ENCODE results near the gene SHB.

SHB gene

DNA sequence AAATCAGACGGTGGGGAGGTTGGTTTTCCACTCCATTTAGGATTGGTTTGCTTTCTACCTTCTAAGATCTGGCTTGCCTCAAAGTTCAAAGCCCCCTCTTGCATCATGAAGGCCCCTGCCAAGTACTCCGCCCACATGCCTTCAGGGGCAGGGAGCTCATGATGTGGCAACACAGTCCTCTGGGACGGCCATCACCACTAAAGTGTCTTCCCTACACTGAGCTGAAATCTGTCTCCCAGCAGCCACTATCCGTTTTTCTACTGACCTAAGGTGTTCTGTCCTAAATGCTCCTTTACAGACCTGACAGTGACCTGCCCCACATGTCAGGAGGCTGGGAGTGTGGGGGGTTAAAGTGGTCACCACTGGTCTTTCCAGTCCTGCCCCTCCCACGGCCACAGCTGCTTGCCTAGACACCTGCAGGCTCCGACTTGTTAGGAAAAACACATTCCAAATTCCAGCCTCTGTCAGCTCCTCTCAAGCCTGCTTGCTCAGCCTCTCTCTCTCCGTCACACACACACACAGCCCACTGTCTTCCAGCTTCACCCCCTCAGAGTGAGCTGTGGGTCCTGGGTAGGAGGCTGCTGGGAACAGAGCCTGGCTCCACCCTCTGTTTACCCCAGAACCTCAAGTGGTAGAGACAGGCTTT is 44.9 kb downstream of the SHB start:
- no peak for DNase-seq (ENCODE audit: low read depth, low spot score)

DNA sequence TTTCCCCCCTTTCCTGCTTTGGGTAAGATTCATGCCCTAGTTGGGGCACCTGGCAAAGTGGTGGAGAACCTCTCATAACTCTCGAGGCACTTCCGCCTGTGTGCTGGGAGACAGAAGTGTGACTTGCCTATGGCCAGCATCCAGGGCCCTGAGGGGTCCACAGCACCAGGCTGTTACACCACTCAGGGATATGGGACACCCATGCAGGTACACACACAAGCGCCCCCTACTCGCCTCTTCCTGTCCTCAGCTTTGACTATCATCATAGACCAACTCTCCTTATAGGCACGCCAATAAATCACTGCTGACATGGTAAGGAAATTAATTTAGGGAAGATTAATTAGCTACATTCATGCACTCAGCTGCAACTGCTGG is 45.4 kb downstream of the SHB start:
- DNase-seq (ENCODE audit: low read depth, low spot score) = no peak

DNA sequence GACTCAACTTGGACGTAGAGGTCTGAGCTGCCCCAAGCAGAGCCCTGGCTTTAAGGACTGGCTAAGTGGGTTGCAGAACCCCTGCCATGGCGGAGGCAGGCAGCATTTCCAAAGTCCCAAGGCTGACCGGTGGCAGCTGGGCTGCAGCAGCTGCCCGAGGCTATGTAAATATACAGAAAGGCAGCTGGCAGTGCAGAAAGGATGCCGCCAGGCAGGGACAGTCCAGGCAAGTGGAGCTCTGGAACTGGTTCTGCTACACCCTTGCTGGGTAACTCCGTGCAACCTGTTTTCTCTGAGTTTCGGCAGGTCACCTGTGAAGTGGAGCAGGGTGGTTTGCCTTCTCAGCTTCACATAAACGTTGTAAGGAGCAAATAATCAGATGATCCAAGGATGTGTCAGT is 46.0 kb downstream of the SHB start:
- no peak for DNase-seq (ENCODE audit: low read depth, low spot score)

DNA sequence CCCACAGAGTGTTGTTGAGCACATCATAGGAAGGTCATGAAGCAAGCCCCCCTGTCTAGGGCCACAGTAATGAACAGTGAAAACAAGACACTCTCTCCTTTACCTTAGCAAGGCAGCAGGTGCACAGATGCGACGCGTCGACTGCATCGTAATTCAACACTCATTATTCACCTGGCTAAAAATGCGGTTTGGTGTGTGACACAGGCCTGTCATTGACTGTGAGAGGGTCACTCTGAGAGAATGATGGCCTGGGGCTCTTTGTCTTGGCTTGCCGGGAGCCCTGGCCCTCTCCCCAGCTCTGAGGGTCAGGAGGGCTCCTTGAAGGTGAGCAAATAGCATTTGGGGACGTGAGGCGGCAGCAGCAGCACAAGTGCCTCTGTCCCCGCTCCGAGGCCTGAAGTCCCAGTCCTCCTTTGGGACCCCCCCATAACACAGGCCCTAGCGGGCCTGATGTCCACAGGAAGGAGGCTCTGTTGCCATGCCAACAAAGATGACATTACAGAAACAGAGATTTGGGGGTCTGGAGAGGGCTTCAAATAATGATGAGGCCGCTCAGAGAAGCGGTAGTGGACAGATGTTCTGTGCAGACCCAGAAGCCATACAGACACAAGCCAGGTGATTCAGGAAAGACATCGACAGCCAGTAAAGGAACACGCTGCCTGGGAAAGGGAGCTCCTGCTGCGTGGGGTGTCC is 46.7 kb downstream of the SHB start:
- no peak for DNase-seq (ENCODE audit: low read depth, low spot score)

DNA sequence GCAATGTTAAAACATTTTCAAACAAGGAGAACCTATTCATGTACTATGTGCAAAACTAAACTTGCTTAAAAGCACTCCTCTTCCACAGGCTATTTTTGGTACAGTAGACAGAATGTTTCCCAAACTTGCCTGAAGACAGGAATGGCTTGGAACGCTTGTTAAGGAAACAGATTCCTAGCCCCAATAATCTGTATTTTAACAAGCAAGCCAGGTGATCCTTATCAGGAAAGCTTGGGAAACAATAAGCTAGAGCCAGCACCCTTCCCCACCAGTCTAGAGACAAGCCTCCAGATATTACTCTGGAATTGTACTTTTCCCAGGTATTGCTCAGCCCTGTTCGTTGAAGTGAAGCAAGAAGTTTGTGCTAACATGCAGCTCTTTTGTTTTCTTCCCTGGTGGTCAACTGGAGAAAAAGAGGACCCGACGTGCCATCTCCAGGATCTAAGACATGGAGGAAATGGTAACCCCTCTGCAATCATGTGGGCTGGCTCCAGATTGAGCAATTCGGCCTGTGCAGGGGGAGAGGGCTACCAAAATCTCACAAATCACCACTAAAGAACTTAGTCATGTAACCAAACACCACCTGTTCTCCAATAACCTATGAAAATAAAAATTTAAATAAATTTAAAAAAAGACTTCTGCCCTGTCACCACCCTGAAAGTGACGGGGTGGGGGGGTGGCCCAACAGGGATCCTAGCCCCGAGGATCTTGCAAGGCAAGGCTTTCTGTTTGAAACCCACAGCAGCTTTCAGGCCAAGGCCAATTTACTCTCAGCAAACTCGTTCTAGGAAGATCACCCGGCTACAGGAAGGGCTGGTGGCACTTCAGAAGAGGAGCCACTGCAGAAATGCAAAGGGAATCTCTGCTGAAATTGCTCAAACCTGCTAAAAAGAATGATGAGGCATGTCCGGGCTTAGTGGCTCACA is 48.6 kb downstream of the SHB start:
- DNase-seq (ENCODE audit: low read depth, low spot score) = no peak

DNA sequence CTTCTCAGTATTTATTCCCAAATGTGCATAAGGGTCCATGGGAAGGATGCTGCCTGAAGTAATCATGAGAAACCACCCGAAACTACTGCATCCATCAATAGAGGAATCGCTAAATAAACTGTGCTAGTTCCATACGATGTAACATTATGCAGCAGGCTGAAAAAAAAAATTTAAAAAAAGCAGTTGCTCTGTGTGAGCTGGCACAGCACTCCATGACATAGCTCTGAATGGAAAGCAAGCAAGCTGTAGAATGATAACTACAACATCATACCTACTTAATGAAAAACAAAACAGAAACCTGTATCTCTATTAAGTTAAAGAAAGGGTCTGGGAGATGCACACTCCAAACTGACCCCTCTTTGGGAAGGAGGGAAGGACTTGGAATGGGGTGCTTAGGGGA is 49.3 kb downstream of the SHB start:
- DNase-seq (ENCODE audit: low read depth, low spot score) = no peak

DNA sequence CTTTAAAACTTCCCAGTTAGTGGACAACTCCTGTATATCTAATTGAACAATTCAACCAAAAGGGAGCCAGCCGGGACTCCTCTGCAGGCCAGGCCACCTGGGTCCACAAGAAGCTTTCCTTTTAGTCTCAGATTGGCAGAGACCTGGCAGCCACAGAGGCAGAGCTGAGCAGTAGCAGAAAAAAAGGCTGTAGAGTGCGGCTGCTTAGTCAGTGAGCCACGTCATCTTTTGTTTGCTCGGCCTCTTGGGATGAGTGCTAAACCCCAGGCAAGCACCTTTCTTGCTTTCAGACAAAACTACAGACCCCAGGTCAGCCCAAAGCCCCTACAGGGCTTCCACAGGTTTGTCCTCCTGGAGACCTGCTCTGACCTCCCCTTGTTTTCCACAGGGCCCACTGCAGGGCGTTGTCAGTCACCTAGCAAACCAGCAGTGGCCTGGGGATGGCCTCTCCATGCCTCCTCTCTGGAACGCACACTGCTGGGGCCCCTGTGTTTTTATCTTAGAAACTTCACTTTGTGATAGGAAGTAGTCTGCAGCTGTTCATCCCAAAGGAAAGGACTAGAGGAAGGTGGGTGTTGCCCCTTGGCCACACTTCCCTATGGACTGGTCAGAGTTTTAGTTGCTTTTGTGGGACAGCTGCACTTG is 49.9 kb downstream of the SHB start:
- no peak for DNase-seq (ENCODE audit: low read depth, low spot score)

DNA sequence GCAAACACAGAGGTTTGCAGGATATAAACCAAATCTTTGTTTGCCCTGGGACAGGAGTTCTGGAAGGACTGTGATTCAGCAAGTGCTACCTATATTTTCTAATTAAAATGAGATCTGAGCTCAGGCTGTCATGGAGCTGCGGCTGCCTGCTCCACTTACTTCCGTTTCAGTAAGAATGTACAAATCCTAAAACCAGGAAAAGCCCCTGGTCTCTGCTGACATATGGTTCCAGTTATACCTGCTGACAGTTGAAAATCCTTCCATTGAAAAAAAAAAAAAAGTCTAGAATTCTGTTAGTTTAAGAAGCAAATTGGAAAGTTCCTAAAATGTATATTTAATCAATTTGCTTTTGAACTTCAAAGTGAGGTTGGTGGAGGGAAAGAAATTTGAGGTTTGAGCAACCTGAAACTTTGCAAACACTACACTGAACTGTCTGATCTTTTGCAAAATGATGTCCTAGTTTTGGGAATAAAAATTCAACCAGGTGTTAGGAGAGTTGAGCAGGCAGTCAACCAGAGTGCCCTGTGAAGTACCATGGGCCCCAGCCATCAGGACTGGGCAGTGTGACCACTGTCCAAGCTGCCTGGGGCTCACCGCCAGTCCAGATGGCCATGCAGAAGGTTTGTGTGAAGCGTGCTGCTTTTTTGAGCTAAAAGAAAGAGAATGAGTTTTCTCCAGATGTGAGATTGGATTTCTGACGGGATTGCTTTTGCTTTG is 50.6 kb downstream of the SHB start:
- no peak for DNase-seq (ENCODE audit: low read depth, low spot score)

DNA sequence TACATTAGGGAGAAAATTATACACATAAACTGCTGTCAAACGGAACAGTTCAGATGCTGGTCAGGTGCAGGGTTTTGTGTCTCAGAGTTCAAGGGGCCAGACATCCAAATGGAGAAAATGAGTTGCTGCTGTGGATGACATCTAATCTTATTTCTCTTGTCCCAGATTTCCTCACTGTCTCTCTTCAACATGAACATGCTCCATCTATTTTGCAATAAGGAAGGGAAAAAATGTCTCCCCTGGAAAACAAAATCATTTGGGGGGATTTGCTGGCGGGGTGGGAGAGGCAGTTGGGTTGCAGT is 51.2 kb downstream of the SHB start:
- no peak for DNase-seq (ENCODE audit: low read depth, low spot score)

DNA sequence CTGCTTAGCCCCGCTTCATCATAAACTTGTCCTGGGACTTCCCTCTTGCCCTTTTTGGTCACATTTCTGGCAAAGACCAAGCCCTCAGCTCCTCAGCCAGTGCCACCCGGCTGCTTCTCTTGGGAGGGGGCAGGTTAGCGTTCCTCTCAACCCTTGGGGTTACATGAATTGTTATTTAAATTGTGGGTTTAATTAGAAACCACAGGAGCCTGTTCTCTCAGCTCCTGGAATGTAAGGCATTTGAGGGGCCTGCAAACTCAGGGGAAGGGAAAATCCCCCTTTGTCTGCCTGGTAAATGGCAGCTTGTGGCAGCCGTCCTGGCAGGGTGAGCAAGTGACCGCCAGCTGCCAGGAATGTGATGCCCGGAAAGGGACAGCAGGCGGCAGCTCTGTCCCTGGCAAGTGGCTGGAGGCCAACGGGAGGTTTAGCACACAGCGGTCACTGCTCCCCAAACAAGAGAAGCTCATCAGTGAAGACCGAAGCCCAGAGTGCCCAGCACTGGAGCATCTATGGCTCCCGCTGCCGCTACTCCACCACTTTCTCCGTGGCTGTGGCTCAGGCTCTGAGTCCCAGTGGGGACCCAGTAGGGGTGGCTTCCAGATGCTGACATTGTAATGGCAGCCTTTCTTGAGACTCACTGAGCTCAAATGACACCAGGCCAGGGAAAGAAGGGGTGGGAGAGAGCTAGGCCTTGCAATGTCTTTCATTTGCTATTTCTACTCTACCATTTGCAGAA is 51.7 kb downstream of the SHB start:
- DNase-seq (ENCODE audit: low read depth, low spot score) = no peak

DNA sequence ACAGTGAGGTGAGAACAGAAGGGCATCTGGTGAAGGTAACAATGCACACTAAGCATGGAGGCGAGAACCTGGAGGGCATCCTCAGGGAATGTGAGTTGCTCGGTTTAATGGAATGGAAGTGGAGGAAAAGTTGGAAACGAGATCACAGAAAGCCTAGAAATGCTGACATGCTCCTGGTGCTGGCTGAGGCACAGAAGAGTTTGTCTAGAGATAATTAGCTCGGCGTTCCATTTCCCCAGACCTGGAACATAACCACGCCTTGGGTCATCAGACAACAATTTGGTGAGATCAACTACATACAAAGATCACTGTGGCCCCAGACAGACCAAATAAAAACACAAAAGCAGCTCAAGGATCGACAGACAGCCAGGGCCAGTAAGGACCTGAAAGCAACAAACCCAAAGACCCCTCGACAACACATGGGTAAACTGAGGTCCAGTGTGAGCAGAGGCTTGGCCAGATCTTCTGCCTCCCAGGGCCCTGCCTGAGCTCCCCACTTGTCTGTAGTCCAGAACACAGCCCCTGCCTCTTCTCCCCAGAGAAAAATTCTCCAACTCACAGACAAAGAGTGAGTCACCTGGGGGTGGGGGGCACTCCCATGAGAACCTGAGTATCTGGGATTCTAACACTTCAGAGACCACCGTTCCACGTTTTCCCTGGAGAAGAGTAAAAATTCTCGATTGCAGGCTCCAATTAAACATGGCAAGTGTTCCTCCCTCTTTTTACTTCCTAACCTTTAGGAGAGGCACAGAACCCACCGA is 52.5 kb downstream of the SHB start:
- no peak for DNase-seq (ENCODE audit: low read depth, low spot score)

DNA sequence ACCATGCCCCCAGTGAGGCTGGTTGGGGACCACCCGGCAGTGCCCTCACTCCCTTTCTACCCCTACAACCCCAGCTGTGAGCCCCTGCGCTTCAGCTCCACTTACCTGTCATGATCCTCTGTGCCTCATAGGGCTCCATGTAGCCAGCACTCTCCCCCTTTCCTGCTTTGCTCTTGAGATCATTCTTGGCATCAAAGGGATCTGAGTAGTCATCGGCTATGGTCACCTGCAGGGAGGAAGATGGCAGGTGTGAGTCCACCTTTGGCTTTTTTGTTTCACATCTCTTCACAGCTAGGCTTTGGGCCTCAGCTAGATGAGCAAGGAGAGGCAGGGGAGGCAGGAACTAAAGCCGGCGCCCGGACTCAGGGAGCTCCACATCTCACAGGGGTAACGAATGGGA is 53.1 kb downstream of the SHB start:
- DNase-seq (ENCODE audit: low read depth, low spot score) = no peak

DNA sequence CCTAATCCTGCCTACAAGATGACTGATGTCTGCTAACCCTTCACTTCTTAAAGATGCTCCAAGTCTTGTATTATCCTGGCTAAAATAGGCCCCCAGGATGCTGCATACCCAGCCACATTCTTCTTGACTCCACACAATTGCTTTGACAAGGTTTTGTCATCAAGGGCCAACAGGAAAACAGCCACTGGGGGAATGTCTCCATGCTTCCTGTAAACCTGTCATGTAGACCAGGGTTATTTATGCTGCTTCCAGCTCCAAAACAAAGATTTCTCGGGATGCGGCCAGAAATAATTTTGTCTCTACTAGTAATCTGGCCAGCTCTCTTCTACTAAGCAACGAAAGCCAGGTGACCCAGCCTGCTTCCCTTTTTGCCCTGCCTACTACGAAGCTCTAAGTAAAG is 53.8 kb downstream of the SHB start:
- no peak for DNase-seq (ENCODE audit: low read depth, low spot score)

DNA sequence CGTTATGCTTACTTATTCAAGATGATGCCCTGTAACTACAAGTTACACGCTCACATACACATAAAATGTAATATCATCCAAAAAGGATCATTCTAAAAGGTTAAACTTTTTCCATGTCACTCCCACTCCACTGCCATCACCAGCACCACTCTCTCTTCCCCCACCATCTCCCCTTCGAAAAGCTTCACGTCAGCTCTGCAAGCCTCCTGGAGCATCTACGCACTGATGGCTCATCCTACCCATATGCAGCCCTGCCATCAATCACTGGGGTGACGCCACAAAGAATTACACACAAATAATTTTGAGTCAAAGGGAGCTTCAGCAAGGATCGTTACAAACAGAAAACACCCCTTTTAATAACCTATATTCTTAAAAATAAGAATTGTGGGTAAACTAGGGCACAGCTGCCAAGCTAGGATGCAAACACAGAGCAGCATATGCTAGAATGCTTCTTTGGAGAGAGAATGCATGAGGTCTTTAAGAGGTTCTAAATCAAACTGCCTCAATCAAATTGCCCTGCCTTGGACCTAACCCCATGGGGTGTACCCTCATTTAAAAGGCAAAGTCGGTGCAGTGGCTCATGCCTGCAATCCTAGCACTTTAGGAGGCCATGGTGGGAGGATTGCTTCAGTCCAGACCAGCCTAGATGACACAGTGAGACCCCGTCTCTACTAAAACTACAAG is 56.1 kb downstream of the SHB start:
- DNase-seq (ENCODE audit: low read depth, low spot score) = no peak

DNA sequence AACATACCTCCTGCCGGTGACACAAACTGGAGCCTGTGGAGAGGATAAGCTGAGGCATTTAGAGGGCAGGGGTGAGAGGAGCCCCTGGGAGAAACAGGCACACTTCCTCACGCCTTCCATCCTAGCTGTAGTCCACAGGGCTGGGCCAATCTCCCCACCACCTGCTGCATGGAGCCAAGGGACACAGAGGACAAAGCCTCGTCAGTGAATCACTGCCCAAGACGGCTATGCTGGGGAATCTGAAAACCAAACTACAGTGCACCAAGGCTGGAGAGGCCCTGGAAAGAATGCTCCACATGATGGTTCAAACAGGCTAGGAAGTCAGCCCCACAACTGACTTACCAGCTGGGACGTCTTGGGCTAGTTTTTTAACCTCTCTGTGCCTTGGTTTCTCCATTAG is 57.0 kb downstream of the SHB start:
- no peak for DNase-seq (ENCODE audit: low read depth, low spot score)

DNA sequence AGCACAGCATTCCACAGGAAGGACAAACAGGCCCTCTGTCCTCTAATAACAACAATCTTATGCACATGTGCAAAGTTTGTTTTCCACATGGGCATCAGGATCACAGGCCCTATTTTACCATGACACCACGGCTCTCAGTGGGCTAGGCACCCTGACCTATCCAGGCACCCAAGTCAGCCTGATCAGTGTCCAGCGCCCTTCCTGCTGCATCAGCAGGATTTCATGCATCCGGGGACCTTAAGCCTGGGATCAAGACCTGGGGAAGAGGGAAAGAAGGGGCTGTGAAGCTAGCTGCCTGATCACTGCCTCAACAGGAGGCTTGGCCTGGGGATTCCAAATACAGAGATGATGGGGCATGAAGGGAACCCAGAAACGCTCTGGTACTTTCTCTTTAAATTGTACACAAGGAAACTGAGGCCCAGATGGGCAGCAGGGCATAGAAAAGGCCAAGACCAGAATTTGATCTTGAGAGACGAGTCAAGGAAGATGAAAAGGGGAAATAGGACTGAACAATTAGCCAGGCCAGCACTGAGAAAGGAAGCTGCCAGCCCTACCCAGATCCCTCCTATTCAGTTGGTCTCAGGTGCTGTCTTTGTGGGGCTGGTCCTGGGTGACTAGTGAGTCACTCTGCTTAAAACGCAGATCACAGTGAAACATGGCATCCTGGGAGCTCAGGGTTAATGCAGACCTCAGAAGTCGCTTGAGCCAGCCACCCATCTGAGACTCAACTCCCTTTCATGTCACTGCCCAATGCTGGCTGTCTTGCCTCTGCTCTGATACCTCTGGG is 57.9 kb downstream of the SHB start:
- DNase-seq (ENCODE audit: low read depth, low spot score) = no peak

DNA sequence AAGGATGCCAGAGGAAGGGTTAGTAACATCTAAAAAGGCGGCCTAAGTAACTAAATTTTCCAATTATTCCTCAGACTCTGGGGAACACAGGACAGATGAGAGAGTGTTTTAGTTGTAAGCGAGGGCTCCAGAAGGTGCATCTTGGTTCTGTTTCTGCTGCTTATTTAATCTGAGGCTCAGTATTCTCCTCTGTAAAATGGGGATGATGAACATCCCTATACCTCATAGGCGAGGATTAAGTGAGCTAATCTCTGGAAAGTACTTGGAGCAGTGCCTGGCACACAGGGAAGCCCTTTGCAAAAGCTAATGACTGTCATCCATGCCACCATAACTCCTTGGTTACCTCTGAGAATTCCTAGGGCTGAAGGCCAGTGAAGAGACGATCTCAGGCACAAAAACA is 59.0 kb downstream of the SHB start:
- no peak for DNase-seq (ENCODE audit: low read depth, low spot score)

DNA sequence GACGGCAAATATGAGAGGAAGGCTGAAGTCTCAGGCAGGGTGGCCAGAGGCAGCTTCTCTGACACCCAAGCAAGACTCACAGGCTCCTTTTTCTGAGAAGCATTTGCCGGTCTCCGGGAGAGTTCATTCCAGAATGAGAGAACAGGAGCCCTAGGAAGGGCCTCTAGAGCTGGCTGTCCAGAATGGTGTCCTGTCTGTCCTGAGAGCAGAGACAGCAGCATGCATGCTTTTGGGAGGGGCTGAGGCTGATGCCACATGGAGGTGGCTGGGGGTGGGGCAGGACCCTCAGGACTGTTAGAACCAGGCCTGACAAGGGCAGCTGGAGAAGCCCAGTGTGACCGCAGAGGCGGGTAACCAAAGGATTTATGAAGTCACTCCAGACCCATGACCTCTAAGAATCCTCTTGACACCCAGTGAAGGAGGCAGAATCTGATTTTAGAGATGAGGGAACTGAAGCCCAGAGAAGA is 60.0 kb downstream of the SHB start:
- DNase-seq (ENCODE audit: low read depth, low spot score) = no peak
